Measurements from ENCODE around the gene SMOC2.

- no peak for TF ChIP-seq YY1 (IDR thresholded peaks at IDR 0.05; ENCODE audit: low read depth)
- no peak for TF ChIP-seq NFIC (IDR thresholded peaks at IDR 0.05)
- no peak for TF ChIP-seq REST (IDR thresholded peaks at IDR 0.05; ENCODE audit: low read depth)
- no peak for TF ChIP-seq ZBTB7A (IDR thresholded peaks at IDR 0.05; ENCODE audit: low read depth)
- no peak for TF ChIP-seq TEAD4 (IDR thresholded peaks at IDR 0.05)
These were observed 28.5 kb upstream of the SMOC2 start for GRCh38 chr6:168412456-168412855.
